ENCODE results near the gene ARID3B.

GRCh38 chr15:74506515-74506840, 34.5 kb upstream of the ARID3B start:
- no peak for TF ChIP-seq CTCF (IDR thresholded peaks at IDR 0.05)
- TF ChIP-seq POLR2A (IDR thresholded peaks at IDR 0.05) = no peak
- no peak for TF ChIP-seq POLR2AphosphoS5 (IDR thresholded peaks at IDR 0.05; ENCODE audit: insufficient read depth in 1 of 2, low read depth in 1 of 2)

Measured in vagina (tissue), 2 donors.